ENCODE measurements around the gene HSBP1. TPM values are rescaled to one million over a fixed set of nuclear protein-coding genes. Genes with fewer than 3 reads are reported as not detected.

Gene HSBP1
- total RNA-seq, 5 donors from 2014 or later (not counting 1 experiment from before 2014, with no cell fraction given) = 17.7 to 33.3 (median 30.0) TPM

- no peaks in the 10 kb centered on the region for H3K9me3 ChIP-seq
- ATAC-seq (replicated peaks in 1 of 4) (no peak), DNase-seq (no peak)
- Mint-ChIP-seq H3K4me3 (no peak overlapping the region), H3K4me1 (peaks cover 7 to 19% (median 18%) of the 10 kb centered on the region in 3 donors), H3K27ac (no peak overlapping the region), H3K27me3 (peaks cover 14% of the 10 kb centered on the region in 2 donors), H3K36me3 (no peaks in the 10 kb centered on the region), H3K9me3 (no peaks in the 10 kb centered on the region)
- ChIA-PET CTCF (no interaction called here), POLR2A (no interaction called here)
- WGBS (ENCODE audit: insufficient coverage) = no CpG with 5 or more reads among the region's 3 CpGs
- no peaks in the 10 kb centered on the region for H3K27me3 ChIP-seq (replicated peaks in 1 of 2; ENCODE audit: control insufficient read depth in 2 of 2, extremely low read depth in 1 of 2, insufficient read depth in 2 of 2, low read length in 1 of 2)
- H3K4me1 ChIP-seq (ENCODE audit: control insufficient read depth in 1 of 2, extremely low read depth in 1 of 2, insufficient read depth in 2 of 2, low read length in 2 of 2) = no peaks in the 10 kb centered on the region
- H3K4me3 ChIP-seq (ENCODE audit: control insufficient read depth in 1 of 2, extremely low read depth in 1 of 2, low read length in 1 of 2) = no peak overlapping the region
- H3K36me3 ChIP-seq (ENCODE audit: control insufficient read depth in 2 of 2, extremely low read depth in 1 of 2, insufficient read depth in 1 of 2, low read length in 1 of 2) = no peaks in the 10 kb centered on the region
- no peak overlapping the region for H3K27ac ChIP-seq (ENCODE audit: low read length)
These were observed 31.8 kb downstream of the HSBP1 start for GRCh38 chr16:83839561-83839960.

DNA sequence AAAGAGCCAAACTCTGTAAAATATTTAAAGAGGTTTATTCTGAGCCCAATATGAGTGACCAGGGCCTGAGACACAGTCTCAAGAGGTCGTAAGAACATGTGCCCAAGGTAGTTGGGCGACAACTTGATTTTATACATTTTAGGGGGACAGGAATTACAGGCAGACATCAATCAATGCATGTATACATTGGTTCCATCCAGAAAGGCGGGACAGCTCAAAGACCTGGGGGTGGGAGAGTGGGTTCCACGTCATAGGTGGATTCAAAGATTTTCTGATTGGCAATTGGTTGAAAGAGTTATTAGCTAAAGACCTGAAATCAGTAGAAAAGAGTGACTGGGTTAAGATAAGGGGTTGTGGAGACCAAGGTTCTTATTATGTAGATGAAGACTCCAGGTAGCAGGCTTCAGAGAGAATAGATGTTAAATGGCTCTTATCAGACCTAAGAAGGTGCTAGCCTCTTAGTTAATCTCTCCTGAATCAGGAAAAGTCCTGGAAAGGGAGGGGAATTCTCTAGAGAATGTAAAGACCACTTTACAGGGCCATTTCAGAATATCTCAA, 32.4 kb downstream of the HSBP1 start:
- no peak overlapping the region for H3K27ac Mint-ChIP-seq
- CTCF ChIA-PET = no interaction called here
- H3K36me3 Mint-ChIP-seq = no peaks in the 10 kb centered on the region

DNA sequence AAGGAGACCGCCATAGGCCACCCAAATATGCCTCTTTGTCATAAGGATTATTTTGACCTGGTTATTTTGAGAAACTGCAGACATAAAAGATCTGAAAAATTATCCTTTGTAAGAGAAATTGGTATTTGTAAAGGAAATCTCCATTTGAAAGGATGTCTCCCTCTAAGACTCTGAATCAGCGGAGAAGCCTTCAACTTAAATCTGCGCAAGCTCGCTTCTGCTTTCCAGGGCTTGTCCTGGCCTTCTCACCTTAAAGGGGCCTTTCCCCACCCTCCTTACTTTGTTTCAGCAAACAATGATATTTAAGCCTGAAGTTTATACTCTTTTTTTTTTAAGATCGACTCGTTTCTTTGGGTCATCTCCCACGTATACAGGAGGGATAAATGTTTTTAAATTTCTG, 34.5 kb downstream of the HSBP1 start:
- DNase-seq (no peak), ATAC-seq (replicated peaks in 1 of 4) (no peak)
- Mint-ChIP-seq H3K27me3 (peaks cover 16 to 20% of the 10 kb centered on the region in 2 donors), H3K9me3 (no peaks in the 10 kb centered on the region), H3K4me3 (no peak overlapping the region), H3K36me3 (no peaks in the 10 kb centered on the region), H3K4me1 (peaks cover 0 to 1% (median 0%) of the 10 kb centered on the region in 3 donors), H3K27ac (no peak overlapping the region)
- no peaks in the 10 kb centered on the region for H3K4me1 ChIP-seq (ENCODE audit: control insufficient read depth in 1 of 2, extremely low read depth in 1 of 2, insufficient read depth in 2 of 2, low read length in 2 of 2)
- no peaks in the 10 kb centered on the region for H3K9me3 ChIP-seq
- 100% methylated on average over 3 of the region's 7 CpGs for WGBS (ENCODE audit: insufficient coverage)
- H3K4me3 ChIP-seq (ENCODE audit: control insufficient read depth in 1 of 2, extremely low read depth in 1 of 2, low read length in 1 of 2) = no peak overlapping the region
- H3K36me3 ChIP-seq (ENCODE audit: control insufficient read depth in 2 of 2, extremely low read depth in 1 of 2, insufficient read depth in 1 of 2, low read length in 1 of 2) = no peaks in the 10 kb centered on the region
- H3K27me3 ChIP-seq (replicated peaks in 1 of 2; ENCODE audit: control insufficient read depth in 2 of 2, extremely low read depth in 1 of 2, insufficient read depth in 2 of 2, low read length in 1 of 2) = peaks cover 0 to 4% of the 10 kb centered on the region in 2 experiments
- H3K27ac ChIP-seq (ENCODE audit: low read length) = no peak overlapping the region
- ChIA-PET POLR2A (interaction anchor here (0.6 to 0.7 kb wide), 2 partner anchors 294 to 1201 kb away, joined by 3 to 6 read pairs; no protein-coding TSS in a partner anchor), CTCF (interaction anchor here in 1 of 2 donors (0.6 kb wide), 2 partner anchors 10 to 314 kb away, joined by 3 read pairs; no protein-coding TSS in a partner anchor)

More for the DNA sequence above, 32.4 kb downstream of the HSBP1 start:
- POLR2A ChIA-PET = no interaction called here
- no peaks in the 10 kb centered on the region for H3K9me3 ChIP-seq
- no peak overlapping the region for H3K4me3 ChIP-seq (ENCODE audit: control insufficient read depth in 1 of 2, extremely low read depth in 1 of 2, low read length in 1 of 2)
- no peak for ATAC-seq (replicated peaks in 1 of 4)
- Mint-ChIP-seq H3K9me3 (no peaks in the 10 kb centered on the region), H3K4me3 (no peak overlapping the region), H3K4me1 (peaks cover 7 to 16% (median 15%) of the 10 kb centered on the region in 3 donors), H3K27me3 (peaks cover 14% of the 10 kb centered on the region in 2 donors)
- H3K27me3 ChIP-seq (replicated peaks in 1 of 2; ENCODE audit: control insufficient read depth in 2 of 2, extremely low read depth in 1 of 2, insufficient read depth in 2 of 2, low read length in 1 of 2) = peaks cover 0 to 2% of the 10 kb centered on the region in 2 experiments
- 77% methylated on average over 4 of the region's 4 CpGs for WGBS (ENCODE audit: insufficient coverage)
- no peak for DNase-seq
- H3K27ac ChIP-seq (ENCODE audit: low read length) = no peak overlapping the region
- no peaks in the 10 kb centered on the region for H3K36me3 ChIP-seq (ENCODE audit: control insufficient read depth in 2 of 2, extremely low read depth in 1 of 2, insufficient read depth in 1 of 2, low read length in 1 of 2)
- no peaks in the 10 kb centered on the region for H3K4me1 ChIP-seq (ENCODE audit: control insufficient read depth in 1 of 2, extremely low read depth in 1 of 2, insufficient read depth in 2 of 2, low read length in 2 of 2)

DNA sequence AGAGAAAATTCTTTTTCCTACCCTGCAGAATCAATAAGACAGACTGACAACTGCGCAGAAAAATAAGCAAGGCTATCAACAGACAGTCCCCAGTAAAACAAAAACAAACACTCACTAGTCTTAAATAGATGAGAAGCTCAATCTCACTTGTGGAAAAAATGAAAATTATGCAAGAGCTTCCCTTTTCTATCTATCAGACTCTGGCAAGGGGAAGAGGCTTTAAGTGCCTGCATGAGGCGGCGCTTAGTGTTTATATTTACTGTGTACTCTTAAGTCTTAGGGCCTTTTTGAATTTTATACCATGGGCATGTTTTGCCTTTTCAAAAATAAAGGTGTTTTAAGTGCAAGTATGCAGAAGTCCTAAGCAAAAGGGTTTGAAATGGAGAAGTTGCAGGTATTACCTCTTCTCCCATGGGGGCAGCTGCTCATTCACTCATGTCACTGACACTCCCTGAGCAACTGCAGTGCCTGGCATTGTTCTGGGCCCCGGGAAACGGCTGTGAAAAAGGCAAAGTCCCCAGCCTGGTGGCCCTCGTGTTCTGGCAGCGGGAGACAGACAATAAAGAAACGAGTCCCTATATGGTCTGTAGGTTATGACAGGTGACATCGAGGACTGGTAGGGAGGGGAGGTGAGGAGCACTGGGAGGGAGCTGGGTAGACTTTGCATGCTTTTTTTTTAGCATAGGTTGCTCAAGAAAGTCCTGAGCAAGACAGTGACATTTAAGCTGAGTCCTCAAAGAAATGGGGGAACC, 35.2 kb downstream of the HSBP1 start:
- H3K27ac Mint-ChIP-seq = no peak overlapping the region
- no peak overlapping the region for H3K4me3 Mint-ChIP-seq
- Histone ChIP-seq H3K36me3 (ENCODE audit: control insufficient read depth in 2 of 2, extremely low read depth in 1 of 2, insufficient read depth in 1 of 2, low read length in 1 of 2) (no peaks in the 10 kb centered on the region), H3K4me3 (ENCODE audit: control insufficient read depth in 1 of 2, extremely low read depth in 1 of 2, low read length in 1 of 2) (no peak overlapping the region), H3K9me3 (no peaks in the 10 kb centered on the region), H3K4me1 (ENCODE audit: control insufficient read depth in 1 of 2, extremely low read depth in 1 of 2, insufficient read depth in 2 of 2, low read length in 2 of 2) (no peaks in the 10 kb centered on the region), H3K27me3 (replicated peaks in 1 of 2; ENCODE audit: control insufficient read depth in 2 of 2, extremely low read depth in 1 of 2, insufficient read depth in 2 of 2, low read length in 1 of 2) (peaks cover 0 to 4% of the 10 kb centered on the region in 2 experiments), H3K27ac (ENCODE audit: low read length) (no peak overlapping the region)
- ChIA-PET POLR2A (interaction anchor here in 1 of 2 donors (0.6 kb wide), 1 partner anchor 1201 kb away, joined by 6 read pairs; no protein-coding TSS in a partner anchor), CTCF (no interaction called here)
- H3K9me3 Mint-ChIP-seq = no peaks in the 10 kb centered on the region
- H3K27me3 Mint-ChIP-seq = peaks cover 11 to 15% of the 10 kb centered on the region in 2 donors
- no peaks in the 10 kb centered on the region for H3K36me3 Mint-ChIP-seq
- ATAC-seq (replicated peaks in 1 of 4) = no peak
- WGBS (ENCODE audit: insufficient coverage) = 42% methylated on average over 6 of the region's 9 CpGs
- DNase-seq = no peak
- peaks cover 0 to 1% (median 0%) of the 10 kb centered on the region in 3 donors for H3K4me1 Mint-ChIP-seq

DNA sequence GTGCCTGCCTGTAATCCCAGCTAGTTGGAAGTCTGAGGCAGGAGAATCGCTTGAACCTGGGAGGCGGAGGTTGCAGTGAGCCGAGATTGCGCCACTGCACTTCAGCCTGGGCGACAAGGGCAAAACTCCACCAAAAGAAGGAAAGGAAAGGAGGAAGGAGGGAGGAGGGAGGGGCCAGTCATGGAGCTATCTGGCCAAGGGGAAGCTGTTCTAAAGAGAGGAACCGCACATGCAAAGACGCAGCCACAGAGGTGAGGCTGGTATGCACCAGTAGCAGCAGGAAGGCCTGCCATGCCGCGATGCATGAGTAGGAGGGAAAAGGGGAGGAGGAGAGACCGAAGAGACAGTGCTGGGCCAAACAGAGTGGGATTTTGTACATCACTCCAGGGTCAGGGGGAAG, 35.9 kb downstream of the HSBP1 start:
- peaks cover 0 to 4% of the 10 kb centered on the region in 2 experiments for H3K27me3 ChIP-seq (replicated peaks in 1 of 2; ENCODE audit: control insufficient read depth in 2 of 2, extremely low read depth in 1 of 2, insufficient read depth in 2 of 2, low read length in 1 of 2)
- H3K27ac ChIP-seq (ENCODE audit: low read length) = no peak overlapping the region
- Mint-ChIP-seq H3K36me3 (no peaks in the 10 kb centered on the region), H3K9me3 (no peaks in the 10 kb centered on the region), H3K4me3 (no peak overlapping the region), H3K4me1 (peaks cover 0 to 1% (median 0%) of the 10 kb centered on the region in 3 donors), H3K27me3 (peaks cover 5 to 7% of the 10 kb centered on the region in 2 donors), H3K27ac (no peak overlapping the region)
- H3K36me3 ChIP-seq (ENCODE audit: control insufficient read depth in 2 of 2, extremely low read depth in 1 of 2, insufficient read depth in 1 of 2, low read length in 1 of 2) = no peaks in the 10 kb centered on the region
- ChIA-PET CTCF (no interaction called here), POLR2A (no interaction called here)
- ATAC-seq (replicated peaks in 1 of 4) (no peak), DNase-seq (no peak)
- H3K4me3 ChIP-seq (ENCODE audit: control insufficient read depth in 1 of 2, extremely low read depth in 1 of 2, low read length in 1 of 2) = no peak overlapping the region
- H3K9me3 ChIP-seq = no peaks in the 10 kb centered on the region
- H3K4me1 ChIP-seq (ENCODE audit: control insufficient read depth in 1 of 2, extremely low read depth in 1 of 2, insufficient read depth in 2 of 2, low read length in 2 of 2) = no peaks in the 10 kb centered on the region
- WGBS (ENCODE audit: insufficient coverage) = 59% methylated on average over 9 of the region's 10 CpGs

GRCh38 chr16:83845263-83845662, 37.5 kb downstream of the HSBP1 start:
- CTCF ChIA-PET = no interaction called here
- no peak for ATAC-seq (replicated peaks in 1 of 4)
- WGBS (ENCODE audit: insufficient coverage) = 93% methylated on average over 8 of the region's 8 CpGs

More at GRCh38 chr16:83845263-83845662, 37.5 kb downstream of the HSBP1 start:
- Histone ChIP-seq H3K36me3 (ENCODE audit: control insufficient read depth in 2 of 2, extremely low read depth in 1 of 2, insufficient read depth in 1 of 2, low read length in 1 of 2) (no peaks in the 10 kb centered on the region), H3K4me1 (ENCODE audit: control insufficient read depth in 1 of 2, extremely low read depth in 1 of 2, insufficient read depth in 2 of 2, low read length in 2 of 2) (no peaks in the 10 kb centered on the region), H3K27ac (ENCODE audit: low read length) (no peak overlapping the region), H3K27me3 (replicated peaks in 1 of 2; ENCODE audit: control insufficient read depth in 2 of 2, extremely low read depth in 1 of 2, insufficient read depth in 2 of 2, low read length in 1 of 2) (peaks cover 0 to 4% of the 10 kb centered on the region in 2 experiments), H3K4me3 (ENCODE audit: control insufficient read depth in 1 of 2, extremely low read depth in 1 of 2, low read length in 1 of 2) (no peak overlapping the region), H3K9me3 (no peaks in the 10 kb centered on the region)
- Mint-ChIP-seq H3K27me3 (peaks cover 3 to 6% of the 10 kb centered on the region in 2 donors), H3K36me3 (no peaks in the 10 kb centered on the region), H3K4me1 (peaks cover 0 to 1% (median 0%) of the 10 kb centered on the region in 3 donors), H3K27ac (no peak overlapping the region), H3K4me3 (no peak overlapping the region), H3K9me3 (no peaks in the 10 kb centered on the region)
- no peak for DNase-seq
- POLR2A ChIA-PET = no interaction called here
